KG1 (cell line): ENCODE measurements around the gene PSMB11.
"Not testable (repeated sequence)": the region's sequence is repeated elsewhere in the genome, so short reads cannot be mapped to it uniquely, and the experiment has no call there.

Experiments
- DNase-seq: peaks from one replicate; lab custom pipeline; 2025; lab: John Stamatoyannopoulos, UW

PSMB11 gene

GRCh38 chr14:23013749-23014054 lies 28.3 kb upstream of the PSMB11 start:
- not testable (repeated sequence) for DNase-seq

- DNase-seq = no peak
Observed at GRCh38 chr14:23015618-23016017, 26.4 kb upstream of the PSMB11 start.

- no peak for DNase-seq
Observed at GRCh38 chr14:23017091-23017490, 24.9 kb upstream of the PSMB11 start.

- DNase-seq = no peak
Observed at GRCh38 chr14:23018107-23018506, 23.9 kb upstream of the PSMB11 start.

GRCh38 chr14:23020143-23021128 lies 21.6 kb upstream of the PSMB11 start:
- DNase-seq = no peak

- DNase-seq = no peak
Observed at GRCh38 chr14:23021434-23021833, 20.6 kb upstream of the PSMB11 start.

- no peak for DNase-seq
Observed at GRCh38 chr14:23021889-23022442, 20.0 kb upstream of the PSMB11 start.

- no peak for DNase-seq
Observed at GRCh38 chr14:23023022-23023794, 18.8 kb upstream of the PSMB11 start.

- no peak for DNase-seq
Observed at GRCh38 chr14:23023795-23024152, 18.2 kb upstream of the PSMB11 start.

- no peak for DNase-seq
Observed at GRCh38 chr14:23024612-23025075, 17.4 kb upstream of the PSMB11 start.

GRCh38 chr14:23025151-23025814 lies 16.7 kb upstream of the PSMB11 start:
- no peak for DNase-seq

GRCh38 chr14:23028799-23029198 lies 13.2 kb upstream of the PSMB11 start:
- DNase-seq = no peak

- DNase-seq = no peak
Observed at GRCh38 chr14:23030936-23031335, 11.1 kb upstream of the PSMB11 start.

- no peak for DNase-seq
Observed at GRCh38 chr14:23033251-23033727, 8.7 kb upstream of the PSMB11 start.

GRCh38 chr14:23033801-23034497 lies 8.1 kb upstream of the PSMB11 start:
- DNase-seq = no peak

GRCh38 chr14:23034498-23035302 lies 7.3 kb upstream of the PSMB11 start, which contains the start of gene PSMB5:
TSS of gene PSMB5 (minus strand) at chr14:23034900. CDS start at chr14:23034881, 19 bp downstream.
- no peak for DNase-seq

GRCh38 chr14:23035303-23036144 lies 6.5 kb upstream of the PSMB11 start:
- no peak for DNase-seq

GRCh38 chr14:23040100-23040499 lies 1.9 kb upstream of the PSMB11 start:
- DNase-seq = no peak

- DNase-seq = no peak
Observed at GRCh38 chr14:23041729-23042128, 283 bp upstream of the PSMB11 start.

GRCh38 chr14:23043145-23043544 lies 1.1 kb downstream of the PSMB11 start:
- DNase-seq = no peak
